ENCODE measurements around the gene ZNF487. TPM values are rescaled to one million over a fixed set of nuclear protein-coding genes. Genes with fewer than 3 reads are reported as not detected.

The ZNF487 gene
- total and polyA plus RNA-seq, 2 of the 13 experiments (the other 11 are each of a cell fraction or from before 2014, with no cell fraction given) = 7.4 to 8.8 TPM

- TF ChIP-seq, protein P1, sequence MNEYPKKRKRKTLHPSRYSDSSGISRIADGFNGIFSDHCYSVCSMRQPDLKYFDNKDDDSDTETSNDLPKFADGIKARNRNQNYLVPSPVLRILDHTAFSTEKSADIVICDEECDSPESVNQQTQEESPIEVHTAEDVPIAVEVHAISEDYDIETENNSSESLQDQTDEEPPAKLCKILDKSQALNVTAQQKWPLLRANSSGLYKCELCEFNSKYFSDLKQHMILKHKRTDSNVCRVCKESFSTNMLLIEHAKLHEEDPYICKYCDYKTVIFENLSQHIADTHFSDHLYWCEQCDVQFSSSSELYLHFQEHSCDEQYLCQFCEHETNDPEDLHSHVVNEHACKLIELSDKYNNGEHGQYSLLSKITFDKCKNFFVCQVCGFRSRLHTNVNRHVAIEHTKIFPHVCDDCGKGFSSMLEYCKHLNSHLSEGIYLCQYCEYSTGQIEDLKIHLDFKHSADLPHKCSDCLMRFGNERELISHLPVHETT (CRISPR knock-in tag; conservative IDR thresholded peaks at IDR 0.05) = peak; percentile 13; the same call in 1 of the 2 replicates
- no peak for TF ChIP-seq ZNF567 (CRISPR knock-in tag; IDR thresholded peaks at IDR 0.05; ENCODE audit: borderline replicate concordance)
- TF ChIP-seq ARNTL (CRISPR knock-in tag; IDR thresholded peaks at IDR 0.05) = peak; percentile 82; the same call in 1 of the 2 replicates
- TF ChIP-seq ZNF180 (CRISPR knock-in tag; IDR thresholded peaks at IDR 0.05; ENCODE audit: borderline replicate concordance, low read depth) = peak; percentile 70; the same call in 1 of the 2 replicates
- peak; percentile 20; the same call in 1 of the 2 replicates for TF ChIP-seq GATAD2A (CRISPR knock-in tag; IDR thresholded peaks at IDR 0.05)
- TF ChIP-seq SIN3B (IDR thresholded peaks at IDR 0.05; ENCODE audit: low read length) = no peak
- peak; percentile 96; the same call in 1 of the 2 replicates for TF ChIP-seq ZNF33A (CRISPR knock-in tag; IDR thresholded peaks at IDR 0.05; ENCODE audit: borderline replicate concordance)
- no peak for TF ChIP-seq MZF1 (CRISPR knock-in tag; IDR thresholded peaks at IDR 0.05; ENCODE audit: borderline replicate concordance)
- peak; percentile 33; the same call in 1 of the 2 replicates for TF ChIP-seq SMAD1 (CRISPR knock-in tag; IDR thresholded peaks at IDR 0.05; ENCODE audit: borderline replicate concordance, low read depth)
- no peak for TF ChIP-seq FOSL1 (CRISPR knock-in tag; IDR thresholded peaks at IDR 0.05; ENCODE audit: borderline replicate concordance)
- no peak; the same call in 1 of the 2 replicates for TF ChIP-seq GABPA (IDR thresholded peaks at IDR 0.05; ENCODE audit: low read depth, low read length)
- peak; percentile 51; the same call in 1 of the 2 replicates for TF ChIP-seq GABPA (CRISPR knock-in tag; IDR thresholded peaks at IDR 0.05; ENCODE audit: low read depth)
- no peak for TF ChIP-seq ZNF720 (CRISPR knock-in tag; IDR thresholded peaks at IDR 0.05)
- TF ChIP-seq ATF3 (CRISPR knock-in tag; IDR thresholded peaks at IDR 0.05) = no peak
- no peak; the same call in 1 of the 2 replicates for TF ChIP-seq ZC3H4 (CRISPR knock-in tag; IDR thresholded peaks at IDR 0.05; ENCODE audit: borderline replicate concordance)
- TF ChIP-seq ZBTB7A (CRISPR knock-in tag; IDR thresholded peaks at IDR 0.05) = peak; percentile 84
- no peak for TF ChIP-seq ZFP37 (CRISPR knock-in tag; IDR thresholded peaks at IDR 0.05; ENCODE audit: borderline replicate concordance)
- TF ChIP-seq ZNF326 (CRISPR knock-in tag; IDR thresholded peaks at IDR 0.05; ENCODE audit: borderline replicate concordance) = no peak
- no peak for TF ChIP-seq HDAC6 (IDR thresholded peaks at IDR 0.05; ENCODE audit: low read depth, low read length)
- TF ChIP-seq ZNF484 (CRISPR knock-in tag; IDR thresholded peaks at IDR 0.05; ENCODE audit: borderline replicate concordance, low read depth) = no peak
- TF ChIP-seq ATRX (CRISPR knock-in tag; IDR thresholded peaks at IDR 0.05; ENCODE audit: borderline replicate concordance) = peak; percentile 8; the same call in 1 of the 2 replicates
- TF ChIP-seq DNMT3B (CRISPR knock-in tag; conservative IDR thresholded peaks at IDR 0.05) = no peak
- TF ChIP-seq THAP7 (CRISPR knock-in tag; IDR thresholded peaks at IDR 0.05) = peak; percentile 75; the same call in 1 of the 2 replicates
- TF ChIP-seq MED8 (CRISPR knock-in tag; IDR thresholded peaks at IDR 0.05; ENCODE audit: insufficient replicate concordance) = peak; percentile 95
- TF ChIP-seq ZNF512 (CRISPR knock-in tag; IDR thresholded peaks at IDR 0.05) = no peak
- TF ChIP-seq SRSF4 (IDR thresholded peaks at IDR 0.05; ENCODE audit: low read depth, low read length, poor library complexity, severe bottlenecking) = no peak
Measured at GRCh38 chr10:43436291-43437140, at the start of gene ZNF487 (continued).

Measured in HepG2 (cell line).